Adipose tissue (tissue), 3 donors: ENCODE data around the gene PRR33. TPM values are rescaled to one million over a fixed set of nuclear protein-coding genes. Genes with fewer than 3 reads are reported as not detected.
"Not testable (repeated sequence)": the region's sequence is repeated elsewhere in the genome, so short reads cannot be mapped to it uniquely, and the experiment has no call there.

ENCODE experiments used
- H3K27ac ChIP-seq: one replicate; pipeline ENCODE4 v1.5.1; 2013; ENCODE audit warnings: low read depth, low read length
- WGBS, 3 donors: extraction: QIAGEN DNeasy Blood & Tissue Kit; methylation state at CpG; one replicate each; pipeline ENCODE4 v1.1.7; 2013; 5-methylcytosine and 5-hydroxymethylcytosine counted together
- polyA plus RNA-seq, 3 donors: library from polyadenylated mRNA; stranded (reverse); fragments of 200-250 nt; gene quantifications; one replicate each; pipeline ENCODE4 v1.2.3, GENCODE V29; 2013
- donor health status: healthy with polysubstance abuse.
- donor health status: Bipolar disorder and iron deficiency.
- donor health status: healthy.

Gene PRR33
- polyA plus RNA-seq, 3 donors, result 0.03 to 0.12 (median 0.11) TPM

DNA sequence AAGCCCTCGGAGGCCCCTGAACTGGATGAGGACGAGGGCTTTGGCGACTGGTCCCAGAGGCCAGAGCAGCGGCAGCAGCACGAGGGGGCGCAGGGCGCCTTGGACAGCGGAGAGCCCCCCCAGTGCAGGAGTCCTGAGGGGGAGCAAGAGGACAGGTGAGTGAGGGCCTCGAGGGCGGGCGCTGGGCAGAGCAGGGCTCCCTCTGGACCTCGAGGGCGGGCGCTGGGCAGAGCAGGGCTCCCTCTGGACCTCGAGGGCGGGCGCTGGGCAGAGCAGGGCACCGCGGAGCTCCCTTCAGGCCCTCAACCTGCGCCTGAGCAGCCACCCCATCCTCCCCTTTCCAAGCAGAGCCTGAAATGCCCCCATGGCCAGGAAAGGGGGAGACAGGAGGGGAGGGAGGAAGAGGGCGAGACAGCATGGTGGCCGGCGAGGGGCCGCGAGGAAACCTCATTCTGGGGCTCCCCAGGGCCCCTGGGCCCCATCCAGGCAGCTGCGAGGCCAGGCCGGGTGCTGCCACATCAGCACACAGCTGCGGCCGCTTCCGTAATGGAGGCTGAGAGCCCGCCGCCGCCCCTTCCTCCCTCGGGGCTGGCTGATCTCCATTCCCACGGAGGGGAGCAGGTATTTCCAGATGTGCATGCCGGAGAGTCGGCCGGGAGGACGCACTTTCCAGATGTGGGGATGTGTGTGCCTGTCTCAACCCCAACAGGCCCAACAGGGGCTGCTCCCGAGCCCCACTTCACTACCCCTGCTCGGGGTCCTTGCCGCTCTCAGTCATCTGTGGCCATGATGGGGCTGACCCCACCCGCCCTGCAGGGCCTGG lies 10.0 kb downstream of the PRR33 start:
- 43 to 64% (median 47%) methylated on average over 40 to 43 of the region's 43 CpGs for WGBS, 3 donors
- no peak overlapping the region for H3K27ac ChIP-seq

DNA sequence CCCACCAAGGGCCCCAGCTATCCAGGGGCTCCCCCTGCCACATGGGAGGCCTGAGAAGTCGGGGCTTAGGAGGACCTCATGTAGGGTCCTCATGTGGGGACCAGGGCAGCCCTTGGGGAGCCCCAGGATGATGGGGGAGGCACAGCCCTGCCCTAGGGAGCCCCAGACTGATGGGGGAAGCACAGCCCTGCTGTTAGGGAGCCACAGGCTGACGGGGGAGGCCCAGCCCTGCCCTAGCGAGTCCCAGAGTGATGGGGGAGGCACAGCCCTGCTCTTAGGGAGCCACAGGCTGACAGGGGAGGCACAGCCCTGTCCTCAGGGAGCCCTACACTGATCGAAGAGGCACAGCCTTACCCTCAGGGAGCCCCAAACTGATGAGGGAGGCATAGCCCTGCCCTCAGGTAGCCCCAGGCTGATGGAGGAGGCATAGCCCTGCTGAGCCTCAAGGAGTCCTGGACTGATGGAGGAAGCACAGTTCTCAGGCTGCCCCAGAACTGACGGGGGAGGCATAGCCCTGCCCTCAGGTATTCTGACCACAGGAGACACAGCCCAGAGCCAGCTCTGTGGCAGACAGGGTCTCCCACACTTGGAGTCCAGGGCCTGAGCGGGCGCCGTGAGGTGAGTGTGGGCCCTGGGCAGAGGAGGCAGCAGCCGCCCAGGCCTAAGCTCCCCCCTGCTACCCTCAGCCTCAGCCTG lies 10.8 kb downstream of the PRR33 start:
- no peak overlapping the region for H3K27ac ChIP-seq
- 66 to 81% (median 71%) methylated on average over 9 of the region's 9 CpGs for WGBS, 3 donors

- H3K27ac ChIP-seq, result no peak overlapping the region
- 52 to 83% (median 55%) methylated on average over 28 to 32 of the region's 32 CpGs for WGBS, 3 donors
These were observed 11.6 kb downstream of the PRR33 start for GRCh38 chr11:1879941-1880720.

DNA sequence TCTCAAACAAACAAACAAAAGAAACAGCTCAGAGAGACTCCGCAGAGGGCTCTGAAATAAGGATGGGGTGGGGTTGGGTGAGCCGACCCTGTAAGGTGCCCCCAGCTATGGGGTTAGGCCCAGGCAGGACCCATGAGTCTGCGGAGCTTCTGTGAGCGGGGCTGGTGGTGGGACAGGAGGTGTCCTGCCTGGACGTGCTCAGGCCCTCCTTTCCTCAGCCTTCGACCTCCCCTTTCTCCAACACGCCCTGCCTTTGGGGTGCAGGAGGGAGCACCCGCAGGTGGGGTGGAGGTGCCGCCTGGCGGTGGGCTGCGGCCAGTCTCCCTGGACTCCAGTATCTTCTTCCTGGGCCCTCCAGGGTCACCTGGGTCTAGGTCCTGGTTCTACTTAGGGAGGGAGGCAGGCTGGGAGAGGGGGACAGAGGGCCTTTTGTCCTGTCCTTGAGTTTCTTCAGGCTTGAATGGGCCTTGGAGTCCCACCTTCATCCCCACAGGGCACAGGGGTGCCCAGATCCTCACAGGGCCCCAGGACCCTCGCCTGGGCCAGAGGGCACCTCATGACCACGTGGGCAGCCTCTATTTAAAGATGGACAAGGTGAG lies 12.3 kb downstream of the PRR33 start:
- no peak overlapping the region for H3K27ac ChIP-seq
- WGBS, 3 donors, result 85 to 91% (median 89%) methylated on average over 13 of the region's 13 CpGs

- H3K27ac ChIP-seq, result no peak overlapping the region
- 72 to 86% (median 76%) methylated on average over 30 of the region's 30 CpGs for WGBS, 3 donors
These were observed 13.3 kb downstream of the PRR33 start for GRCh38 chr11:1878137-1879031.

GRCh38 chr11:1877211-1878136 lies 14.2 kb downstream of the PRR33 start:
- WGBS, 3 donors, result 42 to 63% (median 48%) methylated on average over 32 to 33 of the region's 33 CpGs
- H3K27ac ChIP-seq, result no peak overlapping the region

DNA sequence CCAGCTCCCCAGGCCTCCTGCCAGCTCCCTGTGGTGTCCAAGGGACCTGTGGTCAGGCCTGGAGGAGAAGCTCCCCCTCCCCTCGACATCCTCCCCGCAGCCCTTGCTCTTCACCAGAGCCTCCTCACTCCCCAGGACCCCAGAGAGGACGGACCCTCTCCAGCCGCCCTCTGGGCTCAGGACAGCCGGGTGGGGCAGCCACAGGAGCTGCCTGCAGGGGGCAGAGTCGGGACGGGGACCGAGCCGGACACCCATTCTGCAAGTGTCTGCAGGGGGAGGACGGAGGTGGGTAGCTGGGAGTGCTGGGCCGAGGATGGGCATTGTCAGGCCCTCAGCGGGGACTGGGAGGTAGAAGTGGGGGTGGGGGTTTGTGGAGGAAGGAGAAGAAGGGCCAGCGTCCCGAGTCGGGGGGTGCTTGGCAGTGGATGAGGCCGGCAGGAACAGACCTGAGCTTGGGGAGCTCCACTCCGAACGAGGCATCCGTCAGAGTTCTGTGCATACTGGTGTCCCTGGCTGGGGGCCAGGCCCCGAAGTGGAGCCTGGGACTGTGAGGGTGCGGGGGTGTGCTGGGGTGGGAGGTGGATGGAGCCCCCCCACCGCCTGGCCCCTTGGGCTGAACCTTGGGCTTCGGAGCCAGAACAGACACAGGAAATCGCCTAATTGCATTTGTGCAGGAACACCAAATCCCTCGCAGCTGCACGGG lies 15.2 kb downstream of the PRR33 start:
- WGBS, 3 donors, result 28 to 45% (median 30%) methylated on average over 24 to 26 of the region's 26 CpGs
- no peak overlapping the region for H3K27ac ChIP-seq

DNA sequence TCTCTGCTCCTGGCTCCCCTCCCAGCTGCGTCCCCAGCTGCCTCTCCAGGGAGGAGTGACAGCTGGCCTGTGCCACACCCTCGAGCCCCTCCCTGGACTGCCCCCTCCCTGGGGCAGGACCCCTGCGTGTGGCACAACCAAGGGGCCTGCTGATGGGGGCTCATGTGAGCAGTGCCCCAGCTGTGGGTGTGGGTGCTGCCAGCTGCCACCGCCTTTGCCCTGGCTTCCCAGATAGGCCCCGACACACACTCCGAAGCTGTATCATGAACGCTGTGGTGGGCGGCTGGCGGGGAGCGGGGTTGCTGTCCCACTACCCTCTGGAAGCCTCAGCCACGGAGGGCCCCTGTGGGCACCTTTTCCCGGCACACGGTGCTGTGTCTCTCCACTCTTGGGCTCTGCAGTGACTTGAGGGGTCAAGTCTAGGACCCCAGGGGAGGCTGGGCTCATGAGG lies 15.8 kb downstream of the PRR33 start:
- 57 to 84% (median 74%) methylated on average over 9 to 12 of the region's 13 CpGs for WGBS, 3 donors
- H3K27ac ChIP-seq, result not testable (repeated sequence)

DNA sequence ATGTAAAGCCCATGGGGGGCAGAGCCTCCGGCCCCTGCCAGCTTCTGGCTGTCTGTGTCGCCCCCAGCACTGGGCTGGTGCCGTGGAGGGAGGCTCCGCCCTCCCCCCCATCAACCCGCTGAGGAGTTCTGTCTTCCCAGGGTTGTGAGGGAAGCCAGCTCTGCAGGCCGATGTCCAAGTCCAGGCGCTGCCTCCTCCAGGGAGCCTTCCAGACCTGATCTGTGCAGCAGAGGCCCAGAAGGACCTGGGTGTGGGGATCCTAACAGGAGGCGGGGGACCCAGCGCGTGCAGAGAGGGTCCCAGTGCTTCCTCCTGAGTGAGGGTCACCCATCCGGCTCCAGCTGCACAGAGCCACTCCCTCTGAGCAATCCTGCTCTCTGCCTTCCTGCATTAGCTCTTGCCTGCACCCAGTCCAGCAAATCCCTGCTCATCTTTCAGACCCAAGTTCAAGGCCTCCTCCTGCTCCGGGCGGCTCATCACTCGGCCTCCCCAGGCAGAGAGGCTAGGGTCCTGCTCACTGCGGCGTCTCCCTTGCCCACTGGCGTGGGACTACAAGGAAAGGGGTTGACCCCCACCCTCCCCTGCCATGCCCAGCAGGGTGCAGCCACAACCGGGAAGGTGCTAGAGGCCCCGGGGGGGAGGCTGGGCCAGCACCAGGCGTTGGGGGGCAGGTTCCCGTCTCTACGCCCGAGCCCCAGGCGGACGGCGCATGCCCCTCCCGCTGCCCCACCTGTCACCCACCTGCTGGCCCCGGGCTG lies 16.4 kb downstream of the PRR33 start:
- WGBS, 3 donors, result 56 to 84% (median 74%) methylated on average over 25 to 28 of the region's 28 CpGs
- H3K27ac ChIP-seq, result no peak overlapping the region

- not testable (repeated sequence) for H3K27ac ChIP-seq
- 60 to 85% (median 65%) methylated on average over 15 to 17 of the region's 17 CpGs for WGBS, 3 donors
These were observed 17.1 kb downstream of the PRR33 start for GRCh38 chr11:1874441-1875092.

- WGBS, 3 donors, result 67 to 91% (median 85%) methylated on average over 10 to 17 of the region's 17 CpGs
- not testable (repeated sequence) for H3K27ac ChIP-seq
These were observed 17.9 kb downstream of the PRR33 start for GRCh38 chr11:1873813-1874150.

DNA sequence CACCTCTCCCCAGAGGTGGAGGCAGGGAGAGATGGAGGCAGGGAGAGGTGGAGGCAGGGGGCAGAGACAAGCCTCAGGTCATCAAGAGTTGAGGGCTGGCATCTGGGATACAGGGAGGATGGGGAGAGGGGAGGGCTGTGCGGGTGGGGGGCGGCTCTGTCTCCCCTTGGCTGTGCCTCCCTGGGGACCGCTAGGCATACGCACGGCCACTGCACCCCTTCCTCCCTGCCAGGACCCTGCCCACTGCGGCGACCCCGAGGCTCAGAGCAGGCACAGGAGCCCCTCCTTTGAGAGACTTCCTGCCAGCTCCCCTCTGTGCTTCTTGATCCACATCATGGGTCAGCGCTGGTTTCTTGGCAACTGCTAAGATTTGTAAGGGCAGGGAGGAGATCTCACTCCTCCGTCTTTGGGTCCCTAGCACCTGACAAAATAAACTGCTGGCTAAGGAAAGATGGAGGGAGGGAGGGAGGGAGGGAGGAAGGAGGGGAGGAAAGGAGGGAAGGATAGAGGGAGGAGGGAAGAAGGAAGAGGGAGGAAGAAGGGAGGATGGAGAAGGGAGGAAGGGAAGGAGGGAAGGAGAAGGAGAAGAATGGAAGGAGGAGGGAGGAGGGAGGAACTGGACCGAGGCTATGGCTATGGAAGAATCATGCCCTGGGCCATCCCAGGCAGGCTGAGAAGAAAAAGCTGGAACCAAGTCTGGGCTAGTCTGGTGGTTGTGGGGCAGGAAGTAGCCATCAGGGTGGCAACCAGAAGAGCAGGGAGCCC lies 18.5 kb downstream of the PRR33 start:
- WGBS, 3 donors, result 29 to 58% (median 37%) methylated on average over 10 to 11 of the region's 11 CpGs
- no peak overlapping the region for H3K27ac ChIP-seq

DNA sequence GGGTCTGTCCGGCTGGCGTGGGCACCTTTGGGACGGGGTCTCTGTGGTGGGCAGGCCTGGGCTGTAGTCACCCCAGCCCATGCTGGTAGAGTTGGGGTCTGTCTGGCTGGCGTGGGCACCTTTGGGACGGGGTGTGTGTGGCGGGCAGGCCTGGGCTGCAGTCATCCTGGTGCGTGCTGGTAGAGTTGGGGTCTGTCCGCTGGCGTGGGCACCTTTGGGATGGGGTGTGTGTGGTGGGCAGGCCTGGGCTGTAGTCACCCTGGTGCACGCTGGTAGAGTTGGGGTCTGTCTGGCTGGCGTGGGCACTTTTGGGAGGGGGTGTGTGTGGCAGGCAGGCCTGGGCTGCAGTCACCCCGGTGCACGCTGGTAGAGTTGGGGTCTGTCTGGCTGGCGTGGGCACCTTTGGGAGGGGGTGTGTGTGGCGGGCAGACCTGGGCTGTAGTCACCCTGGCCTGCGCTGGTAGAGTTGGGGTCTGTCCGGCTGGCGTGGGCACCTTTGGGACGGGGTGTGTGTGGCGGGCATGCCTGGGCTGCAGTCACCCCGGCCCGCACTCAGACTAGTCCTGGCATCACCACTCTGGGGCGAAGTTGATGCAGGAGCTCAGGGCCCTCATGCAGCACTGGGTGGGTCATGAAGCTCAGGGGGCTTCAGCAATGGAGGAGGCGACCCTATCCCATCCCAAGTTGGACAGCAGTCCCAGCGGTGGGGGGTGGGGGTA lies 19.3 kb downstream of the PRR33 start:
- no peak overlapping the region for H3K27ac ChIP-seq

DNA sequence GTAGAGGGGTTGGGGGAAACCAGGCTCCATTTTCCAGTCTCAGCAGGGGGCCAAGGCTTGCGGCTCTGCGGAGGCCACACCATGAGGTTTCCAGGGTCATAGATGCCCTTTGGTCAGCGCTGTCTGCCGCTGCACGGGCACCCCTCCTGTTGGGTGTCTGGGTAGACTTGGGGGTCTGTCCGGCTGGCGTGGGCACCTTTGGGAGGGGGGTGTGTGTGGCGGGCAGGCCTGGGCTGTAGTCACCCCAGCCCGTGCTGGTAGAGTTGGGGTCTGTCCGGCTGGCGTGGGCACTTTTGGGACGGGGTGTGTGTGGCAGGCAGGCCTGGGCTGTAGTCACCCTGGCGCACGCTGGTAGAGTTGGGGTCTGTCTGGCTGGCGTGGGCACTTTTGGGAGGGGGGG lies 20.2 kb downstream of the PRR33 start:
- WGBS, 3 donors, result 77 to 83% (median 81%) methylated on average over 15 of the region's 15 CpGs
- H3K27ac ChIP-seq, result no peak overlapping the region

More for the DNA sequence above, 19.3 kb downstream of the PRR33 start:
- 67 to 81% (median 80%) methylated on average over 24 to 25 of the region's 25 CpGs for WGBS, 3 donors
